K562 (cell line): ENCODE data around the gene TEX14. TPM values are rescaled to one million over a fixed set of nuclear protein-coding genes. Genes with fewer than 3 reads are reported as not detected.

Experiments used
- ARNT ChIP-seq, 2 experiments: fragments of 450-650 bp; IDR thresholded peaks; 2 replicates each; pipeline ENCODE4 v1.6.1; 2016; ENCODE audit warnings: mild to moderate bottlenecking in 1 of 2
- ATF2 ChIP-seq: sonication (generic); formaldehyde crosslinking; IDR thresholded peaks from 2 replicates; pipeline ENCODE4 v1.8.1; 2022; ENCODE audit warnings: missing genetic modification reagents
- DDX20 ChIP-seq: fragments of 450-650 bp; IDR thresholded peaks from 2 replicates; pipeline ENCODE4 v1.6.1; 2016; ENCODE audit warnings: missing genetic modification characterization, low read depth, mild to moderate bottlenecking, missing compliant biosample characterization, moderate library complexity
- ELF1 ChIP-seq: fragments of 200-800 bp; sonication (Bioruptor generic); IDR thresholded peaks from 2 replicates; pipeline ENCODE4 v1.6.1; 2016; ENCODE audit warnings: missing genetic modification characterization, missing compliant biosample characterization
- EP300 ChIP-seq: IDR thresholded peaks from 2 replicates; pipeline ENCODE4 v1.6.1; 2012; ENCODE audit warnings: low read length, improper control_type of control experiment
- SMARCA4 ChIP-seq: fragments of 450-650 bp; IDR thresholded peaks from 2 replicates; pipeline ENCODE4 v1.6.1; 2016
- SMARCC2 ChIP-seq: fragments of 450-650 bp; IDR thresholded peaks from 2 replicates; pipeline ENCODE4 v1.6.1; 2017; ENCODE audit warnings: antibody characterized with exemption, moderate library complexity, mild to moderate bottlenecking, low read depth
- SNRNP70 ChIP-seq: fragments of 200-400 bp; formaldehyde crosslinking; optimal IDR thresholded peaks from 2 replicates; pipeline ENCODE3; 2017; ENCODE audit warnings: low read depth, low read length
- SRSF1 ChIP-seq: fragments of 200-400 bp; formaldehyde crosslinking; IDR thresholded peaks from 2 replicates; pipeline ENCODE4 v1.6.1; 2017; ENCODE audit warnings: mild to moderate bottlenecking, low read depth, low read length, moderate library complexity
- STAT6 ChIP-seq: sonication (generic); formaldehyde crosslinking; IDR thresholded peaks from 2 replicates; pipeline ENCODE4 v1.8.1; 2023; ENCODE audit warnings: mild to moderate bottlenecking, missing genetic modification reagents
- U2AF2 ChIP-seq: fragments of 200-400 bp; formaldehyde crosslinking; optimal IDR thresholded peaks from 2 replicates; pipeline ENCODE3; 2017; ENCODE audit warnings: low read depth, mild to moderate bottlenecking, low read length
- ZFPM2 ChIP-seq: fragments of 250-450 bp; sonication (Bioruptor Pico); IDR thresholded peaks from 2 replicates; pipeline ENCODE4 v1.5.1; 2022; ENCODE audit warnings: mild to moderate bottlenecking
- polyA plus RNA-seq, 8 experiments: library from polyadenylated mRNA; depleted of rRNA in 4 of 8; stranded (reverse) in 5 of 8; unstranded in 3 of 8; fragments of >200 nt; fragmentation: Nextera tagmentation in 2 of 8; fragmentation: Illumina TruSeq in 1 of 8; extraction: Ambion mirVana in 2 of 8; extraction: Trizol in 1 of 8; gene quantifications; 2 replicates each; pipeline versions ENCODE4 v1.2.1 to v1.2.3, GENCODE V29; 2011 to 2014; ENCODE audit warnings: inconsistent platforms in 1 of 8, missing spikeins in 1 of 8
- total RNA-seq, 7 experiments: library from RNA; depleted of rRNA in 6 of 7; stranded (reverse); fragments of >200 nt in 6 of 7; fragmentation: Illumina TruSeq in 2 of 7; extraction: Trizol in 2 of 7; gene quantifications; 2 replicates each; pipeline versions ENCODE4 v1.2.1 to v1.2.3, GENCODE V29; 2011 to 2021; ENCODE audit warnings: low replicate concordance in 1 of 7
- TF ChIP-seq, protein P1 (sequence below): IDR thresholded peaks from 2 replicates; pipeline ENCODE4 v1.6.1; 2011; ENCODE audit not compliant: insufficient read length; ENCODE audit errors: extremely low read depth
- TF ChIP-seq, protein P2 (sequence below), 2 experiments: fragments of 450-650 bp; IDR thresholded peaks; 2 replicates each; pipeline ENCODE4 v1.6.1; 2016; ENCODE audit warnings: mild to moderate bottlenecking in 2 of 2, borderline replicate concordance in 1 of 2, low read depth in 1 of 2, moderate library complexity in 1 of 2

Gene TEX14
- total and polyA plus RNA-seq, 9 of the 15 experiments (the other 6 are each of a cell fraction or from before 2014, with no cell fraction given) = 0.05 to 0.12 (median 0.09) TPM; not detected in 1

DNA sequence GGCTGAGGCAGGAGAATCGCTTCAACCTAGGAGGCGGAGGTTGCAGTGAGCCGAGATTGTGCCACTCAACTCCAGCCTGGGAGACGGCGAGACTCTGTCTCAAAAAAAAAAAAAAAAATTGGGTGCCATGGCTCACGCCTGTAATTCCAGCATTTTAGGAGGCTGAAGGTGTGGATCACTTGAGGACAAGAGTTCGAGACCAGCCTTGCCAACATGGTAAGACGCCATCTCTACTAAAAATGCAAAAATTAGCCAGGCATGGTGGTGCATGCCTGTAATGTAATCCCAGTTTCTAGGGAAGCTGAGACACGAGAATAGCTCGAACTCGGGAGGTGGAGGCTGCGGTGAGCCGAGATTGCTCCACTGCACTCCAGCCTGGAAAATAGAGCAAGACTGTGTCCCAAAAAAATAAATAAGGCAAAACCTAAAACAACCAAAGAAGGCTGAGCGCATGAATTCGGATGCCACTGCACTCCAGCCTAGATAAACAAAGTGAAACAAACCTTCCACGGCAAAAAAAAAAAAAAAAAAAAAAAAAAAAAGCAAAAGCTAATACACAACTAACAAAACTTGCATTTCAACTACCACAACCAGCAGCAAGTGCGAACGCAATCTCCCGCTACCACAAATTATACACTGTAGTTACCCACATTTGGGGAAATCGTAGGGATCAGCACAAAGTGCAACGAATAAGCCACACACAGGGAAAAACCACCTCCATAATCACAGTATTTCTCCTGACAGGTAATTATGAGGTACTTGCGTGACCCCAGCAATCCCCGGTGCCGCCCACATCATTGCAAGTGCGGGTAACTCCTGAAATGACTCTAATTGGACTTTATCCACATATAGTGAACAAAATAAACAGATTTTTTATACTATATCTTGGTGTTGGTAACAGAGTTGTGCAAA, 25.6 kb downstream of the TEX14 start (continued):
- no peak for TF ChIP-seq STAT6 (CRISPR knock-in tag)
- TF ChIP-seq ARNT (IDR thresholded peaks at IDR 0.05) = peak in 1 of 2 experiments; percentile 27; a peak in 2 of 4 replicates
- TF ChIP-seq, protein P1, sequence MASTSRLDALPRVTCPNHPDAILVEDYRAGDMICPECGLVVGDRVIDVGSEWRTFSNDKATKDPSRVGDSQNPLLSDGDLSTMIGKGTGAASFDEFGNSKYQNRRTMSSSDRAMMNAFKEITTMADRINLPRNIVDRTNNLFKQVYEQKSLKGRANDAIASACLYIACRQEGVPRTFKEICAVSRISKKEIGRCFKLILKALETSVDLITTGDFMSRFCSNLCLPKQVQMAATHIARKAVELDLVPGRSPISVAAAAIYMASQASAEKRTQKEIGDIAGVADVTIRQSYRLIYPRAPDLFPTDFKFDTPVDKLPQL = peak; percentile 95
- TF ChIP-seq ATF2 = no peak
- no peak for TF ChIP-seq U2AF2
- TF ChIP-seq, protein P2, sequence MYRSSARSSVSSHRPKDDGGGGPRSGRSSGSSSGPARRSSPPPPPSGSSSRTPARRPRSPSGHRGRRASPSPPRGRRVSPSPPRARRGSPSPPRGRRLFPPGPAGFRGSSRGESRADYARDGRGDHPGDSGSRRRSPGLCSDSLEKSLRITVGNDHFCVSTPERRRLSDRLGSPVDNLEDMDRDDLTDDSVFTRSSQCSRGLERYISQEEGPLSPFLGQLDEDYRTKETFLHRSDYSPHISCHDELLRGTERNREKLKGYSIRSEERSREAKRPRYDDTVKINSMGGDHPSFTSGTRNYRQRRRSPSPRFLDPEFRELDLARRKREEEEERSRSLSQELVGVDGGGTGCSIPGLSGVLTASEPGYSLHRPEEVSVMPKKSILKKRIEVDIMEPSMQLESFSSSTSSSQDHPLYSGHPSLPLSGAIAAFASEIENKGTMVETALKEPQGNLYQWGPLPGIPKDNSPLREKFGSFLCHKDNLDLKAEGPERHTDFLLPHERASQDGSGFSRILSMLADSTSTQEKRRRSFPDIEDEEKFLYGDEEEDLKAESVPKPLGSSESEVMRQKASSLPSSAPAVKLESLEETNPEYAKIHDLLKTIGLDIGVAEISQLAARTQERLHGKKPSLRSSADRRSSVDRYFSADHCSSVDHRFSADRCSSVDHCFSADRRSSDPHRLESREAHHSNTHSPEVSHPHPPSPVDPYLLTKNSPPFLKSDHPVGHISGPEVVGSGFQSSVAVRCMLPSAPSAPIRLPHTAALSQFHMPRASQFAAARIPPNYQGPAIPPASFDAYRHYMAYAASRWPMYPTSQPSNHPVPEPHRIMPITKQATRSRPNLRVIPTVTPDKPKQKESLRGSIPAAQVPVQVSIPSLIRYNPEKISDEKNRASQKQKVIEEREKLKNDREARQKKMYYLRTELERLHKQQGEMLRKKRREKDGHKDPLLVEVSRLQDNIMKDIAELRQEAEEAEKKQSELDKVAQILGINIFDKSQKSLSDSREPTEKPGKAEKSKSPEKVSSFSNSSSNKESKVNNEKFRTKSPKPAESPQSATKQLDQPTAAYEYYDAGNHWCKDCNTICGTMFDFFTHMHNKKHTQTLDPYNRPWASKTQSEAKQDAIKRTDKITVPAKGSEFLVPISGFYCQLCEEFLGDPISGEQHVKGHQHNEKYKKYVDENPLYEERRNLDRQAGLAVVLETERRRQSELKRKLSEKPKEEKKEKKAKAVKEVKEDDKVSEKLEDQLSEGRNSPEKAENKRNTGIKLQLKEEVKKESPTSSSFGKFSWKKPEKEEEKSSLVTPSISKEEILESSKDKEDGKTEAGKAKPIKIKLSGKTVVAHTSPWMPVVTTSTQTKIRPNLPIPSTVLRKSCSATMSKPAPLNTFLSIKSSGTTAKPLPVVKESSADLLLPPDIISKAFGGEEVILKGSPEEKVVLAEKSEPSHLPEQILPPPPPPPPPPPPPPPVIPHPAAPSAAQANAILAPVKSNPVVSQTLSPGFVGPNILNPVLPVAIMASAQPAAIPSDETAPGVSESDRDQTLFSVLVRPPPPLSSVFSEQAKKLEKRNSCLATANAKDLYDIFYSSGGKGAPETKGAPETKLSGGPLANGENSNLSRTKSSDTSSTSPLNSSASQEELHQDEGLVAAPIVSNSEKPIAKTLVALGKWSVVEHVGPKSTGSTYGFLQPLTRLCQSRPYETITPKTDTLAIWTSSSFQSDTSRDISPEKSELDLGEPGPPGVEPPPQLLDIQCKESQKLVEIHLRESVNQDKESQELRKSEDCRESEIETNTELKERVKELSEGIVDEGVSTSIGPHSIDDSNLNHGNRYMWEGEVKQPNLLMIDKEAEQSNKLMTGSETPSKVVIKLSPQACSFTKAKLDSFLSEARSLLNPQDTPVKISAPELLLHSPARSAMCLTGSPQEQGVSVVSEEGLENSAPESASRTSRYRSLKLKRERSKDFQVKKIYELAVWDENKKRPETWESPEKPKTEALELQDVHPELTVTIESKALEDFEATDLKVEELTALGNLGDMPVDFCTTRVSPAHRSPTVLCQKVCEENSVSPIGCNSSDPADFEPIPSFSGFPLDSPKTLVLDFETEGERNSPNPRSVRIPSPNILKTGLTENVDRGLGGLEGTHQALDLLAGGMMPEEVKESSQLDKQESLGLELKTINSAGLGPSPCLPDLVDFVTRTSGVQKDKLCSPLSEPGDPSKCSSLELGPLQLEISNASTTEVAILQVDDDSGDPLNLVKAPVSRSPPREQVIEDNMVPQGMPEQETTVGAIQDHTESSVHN (IDR thresholded peaks at IDR 0.05; ENCODE audit: borderline replicate concordance in 1 of 2, low read depth in 1 of 2) = peak in 1 of 2 experiments; percentile 68; a peak in 2 of 4 replicates
- TF ChIP-seq ELF1 (tag) = peak; percentile 10; the same call in 1 of the 2 replicates
- no peak for TF ChIP-seq SMARCC2
- no peak for TF ChIP-seq SNRNP70
- no peak for TF ChIP-seq ZFPM2 (CRISPR knock-in tag)
- TF ChIP-seq DDX20 (tag) = no peak
- TF ChIP-seq SMARCA4 = no peak
- no peak for TF ChIP-seq EP300
- TF ChIP-seq SRSF1 = no peak
